IPS-18c (cell line): Measurements from ENCODE around the gene SORCS2.
"Not testable (repeated sequence)": the region's sequence is repeated elsewhere in the genome, so short reads cannot be mapped to it uniquely, and the experiment has no call there.

Source experiments
- H3K4me3 ChIP-seq: 2 replicates; pipeline ENCODE4 v1.7.0; 2013; ENCODE audit warnings: low read depth, mild to moderate bottlenecking, low read length, moderate library complexity; ENCODE audit not compliant: insufficient read depth
- H3K9me3 ChIP-seq: one replicate; pipeline ENCODE4 v1.6.1; 2013; ENCODE audit warnings: mild to moderate bottlenecking, low read length, moderate library complexity; ENCODE audit not compliant: control insufficient read depth, insufficient read depth

Gene SORCS2

DNA sequence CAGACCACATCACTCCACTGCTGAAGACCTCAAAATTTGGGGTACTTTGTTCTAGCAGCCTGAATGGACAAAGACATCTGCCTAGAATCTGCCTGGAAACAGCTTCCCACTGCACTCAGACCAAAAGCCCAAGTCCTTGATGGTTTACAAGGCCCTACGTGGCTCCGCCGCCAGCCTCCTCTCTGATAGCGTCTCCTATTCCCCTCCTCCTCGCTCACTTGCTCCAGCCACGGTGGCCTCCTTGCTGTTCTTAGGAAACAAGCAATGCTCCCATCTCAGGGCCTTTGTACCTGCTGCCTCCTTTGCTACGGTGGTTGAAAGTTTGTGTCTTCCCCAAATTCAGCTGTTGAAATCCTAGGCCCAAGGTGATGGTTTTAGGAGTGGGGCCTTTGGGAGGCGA lies 34.7 kb upstream of the SORCS2 start:
- no peak overlapping the region for H3K4me3 ChIP-seq

DNA sequence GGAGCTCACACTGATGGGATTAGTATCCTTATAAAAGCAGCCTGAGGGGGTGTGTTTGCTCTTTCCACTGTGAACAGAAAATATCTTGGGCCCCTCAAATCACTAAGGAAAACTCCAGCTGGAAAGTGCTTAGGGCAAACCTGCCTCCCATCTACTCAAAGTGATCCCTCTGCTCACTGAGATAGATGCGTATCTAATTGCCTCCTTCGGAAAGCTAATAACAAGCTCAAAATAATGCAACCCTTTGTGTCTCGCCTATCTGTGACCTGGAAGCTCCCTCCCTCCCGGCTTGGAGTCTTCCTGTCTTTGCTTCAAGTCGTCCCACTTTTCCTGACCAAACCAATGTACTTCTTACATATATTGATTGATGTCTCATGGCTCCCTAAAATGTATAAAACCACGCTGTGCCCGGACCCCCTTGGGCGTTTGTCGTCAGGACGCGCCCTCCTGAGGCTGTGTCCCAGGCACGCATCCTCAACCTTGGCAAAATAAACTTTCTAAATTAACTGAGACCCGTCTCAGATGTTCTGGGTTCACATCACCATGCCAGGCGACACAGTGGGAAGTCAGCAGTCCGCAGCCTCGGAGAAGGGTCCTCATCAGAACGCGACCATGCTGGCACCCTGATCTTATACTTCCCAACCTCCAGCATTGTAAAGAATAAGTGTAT lies 34.1 kb upstream of the SORCS2 start:
- H3K9me3 ChIP-seq: peaks cover 3% of the 10 kb centered on the region
- H3K4me3 ChIP-seq: no peak overlapping the region

More for the DNA sequence above, 34.7 kb upstream of the SORCS2 start:
- peaks cover 3% of the 10 kb centered on the region for H3K9me3 ChIP-seq

DNA sequence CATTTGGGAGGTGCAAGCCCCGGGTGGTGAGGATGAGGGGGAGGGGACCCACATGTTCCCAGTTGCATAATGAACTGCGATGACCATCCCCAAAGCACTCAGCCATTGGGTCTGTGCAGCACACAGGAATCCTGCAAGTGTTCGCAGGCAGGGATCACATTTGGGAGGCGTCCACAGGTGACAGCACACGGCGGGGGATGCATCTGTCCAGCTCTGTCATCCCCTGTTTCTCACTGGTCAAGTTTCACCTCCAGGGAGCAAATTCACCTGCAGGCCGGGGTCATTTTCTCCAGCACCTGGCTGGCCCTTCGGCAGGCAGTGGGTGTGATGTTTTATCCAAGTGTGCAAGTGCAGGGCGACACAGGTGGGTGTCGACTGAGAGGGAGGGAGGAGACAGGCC lies 33.3 kb upstream of the SORCS2 start:
- no peak overlapping the region for H3K4me3 ChIP-seq
- peaks cover 3% of the 10 kb centered on the region for H3K9me3 ChIP-seq

DNA sequence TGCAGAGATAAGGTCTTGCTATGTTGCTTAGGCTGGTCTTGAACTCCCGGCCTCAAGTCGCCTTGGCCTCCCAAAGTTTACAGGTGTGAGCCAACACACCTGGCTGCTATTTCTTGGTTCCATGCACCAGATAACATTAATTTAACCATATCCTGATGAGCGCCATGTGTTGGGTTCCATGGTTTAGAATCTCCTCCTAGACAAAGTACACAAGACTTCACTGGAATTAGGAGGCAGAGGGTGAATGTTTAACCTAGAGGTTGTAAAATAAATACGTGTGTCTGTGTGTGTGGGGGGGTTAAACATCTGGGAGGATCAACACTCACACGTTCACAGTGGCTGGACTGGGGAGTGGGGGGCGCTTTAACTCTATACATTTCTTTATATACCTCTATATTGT lies 32.4 kb upstream of the SORCS2 start:
- peaks cover 3% of the 10 kb centered on the region for H3K9me3 ChIP-seq
- H3K4me3 ChIP-seq: no peak overlapping the region

DNA sequence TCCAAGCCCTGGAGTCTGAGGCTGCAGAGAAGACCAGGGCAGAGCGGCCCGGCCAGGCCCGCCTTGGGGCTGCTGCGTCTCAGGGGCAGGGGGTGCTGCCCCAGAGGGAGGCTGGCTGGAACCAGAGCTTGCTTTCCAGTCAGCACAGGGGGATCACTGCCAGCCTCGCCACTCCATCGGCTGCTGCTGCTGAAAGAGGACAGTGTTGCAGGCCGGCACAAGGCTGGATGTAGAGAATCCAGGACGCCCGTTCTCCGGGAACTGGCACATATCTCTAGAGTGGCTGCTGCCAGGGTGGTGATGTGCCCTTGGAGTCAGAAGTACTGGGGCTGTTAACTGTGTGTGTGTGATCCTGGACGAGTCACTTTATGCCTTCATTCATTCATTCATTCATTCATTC lies 31.9 kb upstream of the SORCS2 start:
- H3K4me3 ChIP-seq: no peak overlapping the region
- H3K9me3 ChIP-seq: peaks cover 3% of the 10 kb centered on the region

DNA sequence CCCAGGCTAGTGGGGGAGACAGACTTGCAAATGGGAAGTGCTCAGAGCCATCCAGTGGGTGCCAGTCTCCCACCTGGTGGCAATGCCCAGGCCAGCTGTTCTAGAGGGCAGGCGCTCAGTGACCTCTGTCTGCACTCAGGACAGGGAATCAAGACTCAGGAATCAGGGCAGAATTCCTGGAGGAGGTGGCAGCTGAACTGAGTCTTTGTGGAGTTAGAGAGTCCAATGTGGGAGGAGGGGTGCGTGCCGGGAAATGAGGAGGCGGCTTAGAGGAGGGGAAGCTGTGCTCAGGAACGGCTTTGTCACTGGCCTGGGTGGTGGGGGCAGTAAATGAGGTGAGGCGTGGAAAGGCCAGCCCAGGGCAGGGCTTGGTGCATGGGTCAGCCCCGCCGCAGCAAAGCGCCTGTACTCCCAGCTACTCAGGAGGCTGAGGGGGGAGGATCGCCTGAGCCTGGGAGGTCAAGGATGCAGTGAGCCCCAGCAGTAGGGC lies 31.3 kb upstream of the SORCS2 start:
- H3K4me3 ChIP-seq: no peak overlapping the region
- H3K9me3 ChIP-seq: peaks cover 5% of the 10 kb centered on the region

DNA sequence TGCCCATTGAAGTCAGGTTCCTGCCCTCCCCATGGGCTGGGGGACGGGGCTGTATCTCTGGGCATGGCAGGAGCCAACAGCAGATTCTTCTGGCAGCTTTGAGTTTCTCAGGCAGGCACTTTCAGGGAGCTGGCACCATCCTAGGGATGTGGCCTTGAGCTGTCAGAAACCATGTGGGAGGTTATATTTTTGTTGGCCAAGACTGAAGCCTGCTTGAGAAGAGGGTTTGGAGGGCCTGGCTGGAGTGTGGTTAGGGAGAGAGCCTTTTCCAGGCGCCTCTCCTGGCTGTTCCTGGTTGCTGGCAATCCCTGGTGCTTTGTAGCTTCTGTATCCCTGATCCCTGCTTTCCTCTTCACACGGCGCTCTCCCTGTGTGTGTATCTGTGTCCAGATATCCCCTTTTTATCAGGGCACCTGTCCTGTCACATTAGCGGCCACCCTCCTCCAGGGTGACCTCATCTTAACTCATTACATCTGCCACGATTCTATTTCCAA lies 30.6 kb upstream of the SORCS2 start:
- no peak overlapping the region for H3K4me3 ChIP-seq
- H3K9me3 ChIP-seq: peaks cover 2% of the 10 kb centered on the region

DNA sequence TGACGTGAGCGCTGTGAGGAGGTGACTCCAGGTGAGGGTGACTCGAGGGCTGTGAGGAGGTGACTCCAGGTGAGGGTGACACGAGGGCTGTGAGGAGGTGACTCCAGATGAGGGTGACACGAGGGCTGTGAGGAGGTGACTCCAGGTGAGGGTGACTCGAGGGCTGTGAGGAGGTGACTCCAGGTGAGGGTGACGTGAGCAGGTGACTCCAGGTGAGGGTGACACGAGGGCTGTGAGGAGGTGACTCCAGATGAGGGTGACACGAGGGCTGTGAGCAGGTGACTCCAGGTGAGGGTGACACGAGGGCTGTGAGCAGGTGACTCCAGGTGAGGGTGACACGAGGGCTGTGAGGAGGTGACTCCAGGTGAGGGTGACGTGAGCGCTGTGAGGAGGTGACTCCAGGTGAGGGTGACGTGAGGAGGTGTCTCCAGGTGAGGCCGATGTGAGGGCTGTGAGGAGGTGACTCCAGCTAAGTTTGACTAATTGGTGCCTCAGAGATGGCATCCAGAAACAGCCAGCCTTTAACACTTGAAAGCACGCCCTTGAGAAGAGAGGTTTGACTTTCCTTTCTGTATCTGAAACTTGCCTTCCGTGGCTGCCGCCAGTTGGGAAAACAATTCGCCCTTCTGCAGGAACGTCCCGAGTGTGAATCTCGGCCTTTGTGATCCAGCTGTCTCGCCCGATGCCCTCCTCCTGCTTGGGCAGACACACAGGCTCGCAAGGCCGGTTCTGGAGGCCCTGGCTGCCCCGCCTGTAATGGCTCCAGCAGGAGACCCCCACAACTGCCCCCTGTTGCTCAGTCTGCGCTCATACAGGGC lies 27.1 kb upstream of the SORCS2 start:
- not testable (repeated sequence) for H3K9me3 ChIP-seq, H3K4me3 ChIP-seq

DNA sequence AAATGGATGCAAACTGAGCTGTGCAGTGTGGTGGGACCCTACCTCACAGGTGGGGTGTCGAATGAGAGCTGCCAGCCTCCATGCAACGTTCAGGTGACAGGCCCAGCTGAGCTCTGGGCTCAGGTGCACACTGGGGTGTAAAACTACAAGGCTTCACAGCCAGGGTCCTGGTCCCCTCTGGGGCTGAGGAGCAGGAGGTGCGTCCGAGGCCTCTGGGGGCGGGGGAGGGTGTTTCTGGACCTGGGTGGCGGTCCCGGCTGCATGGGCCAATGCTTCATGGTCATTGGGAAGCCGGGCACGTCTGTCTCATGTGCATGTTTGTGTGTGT lies 26.5 kb upstream of the SORCS2 start:
- H3K9me3 ChIP-seq: peaks cover 2% of the 10 kb centered on the region
- H3K4me3 ChIP-seq: no peak overlapping the region

DNA sequence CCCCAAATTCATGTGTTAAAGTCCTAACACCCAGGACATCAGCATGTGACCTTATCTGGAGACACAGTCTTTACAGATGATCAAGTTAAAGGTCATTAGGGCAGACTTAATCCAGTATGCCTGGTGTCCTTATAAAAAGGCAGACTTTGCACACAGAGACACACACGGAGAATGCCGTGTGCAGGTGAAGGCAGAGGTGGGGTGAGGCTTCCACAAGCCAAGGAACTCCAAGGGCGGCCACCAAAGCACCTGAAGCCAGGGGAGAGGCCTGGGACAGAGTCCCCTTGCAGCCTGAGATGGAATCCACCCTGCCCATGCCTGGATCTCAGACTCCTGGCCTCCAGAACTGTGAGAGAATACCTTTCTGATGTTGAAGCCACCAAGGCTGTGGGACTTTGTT lies 26.1 kb upstream of the SORCS2 start:
- H3K4me3 ChIP-seq: no peak overlapping the region
- H3K9me3 ChIP-seq: peaks cover 2% of the 10 kb centered on the region

DNA sequence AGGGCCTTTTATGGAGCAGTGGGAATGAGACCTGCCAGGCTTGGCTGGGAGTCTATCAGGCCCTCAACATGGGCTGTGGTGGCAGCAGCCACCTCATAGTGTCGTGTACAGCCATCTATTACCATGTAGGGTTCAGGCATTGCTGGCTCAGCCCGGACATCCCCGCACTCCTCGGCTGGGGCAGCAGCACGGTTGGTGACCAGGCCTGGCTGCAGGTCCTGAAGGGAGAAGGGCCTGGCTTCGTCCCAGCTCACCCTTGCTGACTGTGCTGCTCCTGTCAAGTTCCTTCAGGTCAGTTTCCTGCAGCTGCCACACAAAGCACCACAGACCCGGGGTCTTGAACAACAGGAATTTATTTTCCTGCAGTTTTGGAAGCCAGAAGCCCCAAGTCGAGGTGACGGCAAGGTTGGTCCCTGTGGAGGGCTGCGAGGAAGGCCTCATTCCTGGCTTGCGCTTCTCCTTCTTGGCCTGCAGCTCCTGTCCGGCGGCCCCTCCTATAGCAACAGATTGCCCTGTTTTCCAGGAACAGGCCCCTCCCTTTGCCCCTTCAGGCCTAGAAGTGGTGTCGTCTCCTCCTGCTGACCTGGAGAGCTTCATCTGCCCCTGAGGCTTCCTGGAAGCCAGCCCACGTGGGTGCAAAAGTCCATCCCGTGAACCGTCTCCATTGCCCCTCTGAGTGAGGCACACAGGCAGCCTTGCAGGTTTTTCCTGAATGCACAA lies 25.2 kb upstream of the SORCS2 start:
- H3K9me3 ChIP-seq: peaks cover 2% of the 10 kb centered on the region
- no peak overlapping the region for H3K4me3 ChIP-seq

DNA sequence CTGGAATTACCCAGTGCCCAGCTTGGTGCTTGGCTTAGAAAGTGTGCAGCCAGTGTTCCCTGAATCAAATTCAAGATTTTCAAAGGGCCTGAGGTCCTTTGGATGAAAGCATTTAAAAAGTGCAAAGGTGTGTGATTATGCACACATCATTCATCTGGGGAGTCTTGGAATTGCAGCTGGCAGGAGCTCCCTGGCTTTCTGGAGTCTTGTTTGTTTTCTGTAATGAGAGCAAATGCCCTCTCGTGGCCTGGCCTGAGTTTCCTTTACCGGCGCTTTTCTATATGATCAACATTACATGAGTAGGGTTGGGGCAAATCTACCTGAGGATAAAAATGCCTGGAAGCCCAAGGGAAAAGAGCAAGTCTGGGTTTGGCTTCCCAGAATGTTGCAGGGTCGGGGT lies 24.6 kb upstream of the SORCS2 start:
- Histone ChIP-seq H3K9me3 (peaks cover 2% of the 10 kb centered on the region), H3K4me3 (no peak overlapping the region)

DNA sequence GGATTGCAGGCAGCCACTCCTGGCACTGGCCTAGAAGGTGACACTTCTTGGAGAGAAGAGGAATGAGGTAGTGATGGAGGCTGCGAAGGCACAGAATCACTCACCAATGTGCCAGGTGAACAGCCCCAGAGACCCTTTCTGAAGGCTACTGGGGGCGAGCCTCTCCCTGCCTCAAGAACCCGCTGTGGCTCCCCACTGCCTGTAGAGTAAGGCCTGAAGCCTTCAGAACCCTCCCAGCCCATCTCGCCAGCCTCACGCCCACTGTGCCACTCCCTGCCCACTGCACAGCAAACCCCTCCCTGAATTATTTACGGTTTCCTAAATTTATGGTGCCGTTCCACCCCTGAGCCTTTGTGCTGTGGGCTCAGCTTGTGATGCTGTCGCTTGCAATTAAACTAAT lies 24.2 kb upstream of the SORCS2 start:
- peaks cover 2% of the 10 kb centered on the region for H3K9me3 ChIP-seq
- H3K4me3 ChIP-seq: no peak overlapping the region

DNA sequence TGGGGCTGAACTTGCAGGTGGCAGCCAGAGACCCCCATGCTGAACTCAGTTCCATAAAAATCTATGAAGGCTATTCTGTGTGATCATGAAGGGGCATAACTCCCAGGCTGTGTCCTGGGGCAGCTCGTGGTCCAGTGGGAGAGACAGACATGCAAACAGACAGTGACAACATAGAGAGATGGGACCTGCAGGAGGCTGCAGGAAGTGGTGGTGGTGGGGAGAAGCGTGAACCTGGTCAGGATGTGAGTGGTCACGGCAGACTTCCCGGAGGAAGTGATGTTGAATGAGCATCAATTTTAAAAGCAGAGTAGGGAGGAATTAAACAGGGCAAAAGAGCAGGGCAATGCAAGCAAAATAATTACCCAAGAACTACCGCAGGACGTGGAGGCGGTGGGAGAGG lies 23.2 kb upstream of the SORCS2 start:
- Histone ChIP-seq H3K4me3 (no peak overlapping the region), H3K9me3 (peaks cover 2% of the 10 kb centered on the region)

DNA sequence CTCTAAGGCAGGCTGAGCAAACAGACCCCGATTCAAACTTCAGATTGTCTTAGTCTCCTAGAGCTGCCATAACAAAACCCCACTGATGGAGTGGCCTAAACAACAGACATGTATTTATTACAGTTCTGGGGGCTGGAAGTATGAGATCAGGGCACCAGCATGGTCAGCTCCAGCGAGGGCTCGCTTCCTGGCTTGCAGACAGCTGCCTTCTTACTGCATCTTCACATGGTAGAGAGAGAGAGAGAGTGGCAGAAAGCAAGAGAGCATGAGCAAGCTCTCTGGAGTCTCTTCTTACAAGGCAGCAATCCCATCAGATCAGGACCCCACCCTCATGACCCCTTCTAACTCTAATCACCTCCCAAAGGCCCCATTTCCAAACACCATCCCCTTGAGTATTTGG lies 22.3 kb upstream of the SORCS2 start:
- H3K9me3 ChIP-seq: peaks cover 2% of the 10 kb centered on the region
- no peak overlapping the region for H3K4me3 ChIP-seq

DNA sequence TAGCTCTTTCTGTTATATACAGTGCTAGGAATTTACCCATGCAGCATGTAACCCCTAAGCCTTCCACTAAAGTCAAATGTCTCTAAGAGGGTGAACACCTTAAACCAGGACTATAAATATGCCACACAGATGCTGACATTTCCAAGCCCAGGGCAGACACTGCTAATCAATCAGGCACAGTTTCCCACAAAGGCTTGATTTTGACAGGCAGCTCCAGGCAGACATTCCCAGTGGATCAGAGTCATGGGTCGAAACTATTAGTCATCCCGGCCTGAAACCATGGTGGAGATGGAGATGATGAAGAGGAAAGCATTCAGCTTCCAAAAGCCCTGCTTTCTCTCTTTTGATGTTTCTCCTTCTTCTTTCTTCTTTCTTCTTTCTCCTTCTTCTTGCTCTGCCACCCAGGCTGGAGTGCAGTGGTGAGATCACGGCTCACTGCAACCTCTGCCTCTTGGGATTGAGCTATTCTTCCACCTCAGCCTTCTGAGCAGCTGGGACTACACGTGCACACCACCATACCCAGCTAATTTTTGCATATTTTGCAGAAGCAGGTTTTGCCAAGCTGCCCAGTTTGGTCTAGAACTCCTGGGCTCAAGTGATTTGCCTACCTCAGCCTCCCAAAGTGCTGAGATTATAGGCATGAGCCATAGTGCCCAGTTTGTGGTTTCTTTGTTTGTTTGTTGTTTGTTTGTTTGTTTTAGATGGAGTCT lies 21.0 kb upstream of the SORCS2 start:
- H3K4me3 ChIP-seq: no peak overlapping the region
- H3K9me3 ChIP-seq: no peaks in the 10 kb centered on the region

DNA sequence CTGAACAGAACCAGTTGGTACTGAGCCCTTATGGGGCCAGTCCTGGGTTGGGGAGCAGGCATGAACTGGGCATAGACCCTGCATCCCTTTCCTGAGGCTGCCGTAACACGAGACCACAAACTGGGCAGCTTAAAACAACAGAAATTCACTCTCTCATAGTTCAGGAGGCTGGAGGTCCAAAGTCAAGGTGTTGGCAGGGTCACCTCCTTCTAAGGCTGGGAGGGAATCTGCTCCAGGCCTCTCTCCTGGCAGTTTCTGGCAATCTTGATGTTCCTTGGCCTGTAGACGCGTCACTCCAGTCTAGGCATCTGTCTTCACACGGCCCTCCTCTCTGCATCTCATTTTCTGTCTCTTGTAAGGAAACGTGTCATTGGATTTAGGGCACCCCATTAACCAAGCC lies 19.8 kb upstream of the SORCS2 start:
- no peak overlapping the region for H3K4me3 ChIP-seq
- no peaks in the 10 kb centered on the region for H3K9me3 ChIP-seq
